ENCODE data around the gene LIFR. TPM values are rescaled to one million over a fixed set of nuclear protein-coding genes. Genes with fewer than 3 reads are reported as not detected.

Gene LIFR
- total RNA-seq, 1 experiment from 2014 or later, result 7.8 TPM

DNA sequence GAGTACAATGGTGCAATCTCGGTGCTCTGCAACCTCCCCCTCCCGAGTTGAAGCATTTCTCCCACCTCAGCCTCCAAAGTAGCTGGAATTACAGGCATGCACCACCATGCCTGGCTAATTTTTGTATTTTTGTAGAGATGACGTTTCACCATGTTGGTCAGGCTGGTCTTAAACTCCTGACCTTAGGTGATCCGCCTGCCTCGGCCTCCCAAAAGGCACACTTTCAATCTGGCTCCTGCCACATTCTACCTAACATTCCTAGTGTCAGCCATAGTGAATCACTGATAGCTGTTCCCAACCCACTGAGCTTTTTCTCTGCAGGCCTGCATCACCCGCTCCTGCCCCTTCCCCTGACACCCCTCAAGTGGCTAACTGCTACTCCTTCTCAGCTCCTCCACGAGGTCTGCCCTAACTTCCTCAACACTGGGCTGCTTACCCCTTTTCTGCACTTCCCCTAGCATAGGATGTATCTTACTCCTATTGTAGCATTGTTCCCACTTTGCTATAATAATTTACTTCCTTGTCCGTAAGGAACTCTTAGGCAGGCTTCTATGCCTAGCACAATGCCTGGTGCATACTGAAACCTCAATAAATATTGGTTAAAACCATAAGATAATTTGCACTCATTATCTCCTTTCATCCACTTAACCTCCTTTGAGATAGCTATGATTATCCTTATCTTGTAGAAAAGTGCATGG, 42.0 kb upstream of the LIFR start:
- no peaks in the 10 kb centered on the region for H3K27me3 ChIP-seq (ENCODE audit: insufficient read depth, low read length)
- Mint-ChIP-seq H3K36me3 (ENCODE audit: insufficient read depth in 1 of 3, low read depth in 3 of 3) (no peaks in the 10 kb centered on the region; a peak in 1 of 7 replicates), H3K4me1 (peaks cover 8 to 19% of the 10 kb centered on the region in 2 experiments), H3K4me3 (no peak overlapping the region), H3K9me3 (no peaks in the 10 kb centered on the region; a peak in 2 of 5 replicates), H3K27me3 (ENCODE audit: low read depth) (no peaks in the 10 kb centered on the region), H3K27ac (no peak overlapping the region)
- H2BK12ac ChIP-seq (ENCODE audit: insufficient read length, low read depth, low read length), result no peak overlapping the region
- H3K18ac ChIP-seq (ENCODE audit: insufficient read length, low read depth, low read length), result no peak overlapping the region
- H4K20me1 ChIP-seq (ENCODE audit: control insufficient read depth, insufficient read depth, insufficient read length), result no peaks in the 10 kb centered on the region
- no peak overlapping the region for H4K5ac ChIP-seq (ENCODE audit: insufficient read length, low read depth, low read length)
- H3T11ph ChIP-seq (ENCODE audit: low read length), result no peak overlapping the region
- H4K91ac ChIP-seq (ENCODE audit: insufficient read length, low read depth, low read length), result no peak overlapping the region
- H3K9ac ChIP-seq (ENCODE audit: extremely low read depth, insufficient read length, low read length), result no peak overlapping the region
- no peaks in the 10 kb centered on the region for H3K9me3 ChIP-seq (ENCODE audit: control insufficient read depth, low read depth, low read length)
- H3K4me1 ChIP-seq (ENCODE audit: insufficient read depth, low read length), result peaks cover 3% of the 10 kb centered on the region; the same call in 1 of the 2 replicates
- no peak overlapping the region for H4K8ac ChIP-seq (replicated peaks; ENCODE audit: insufficient read length, low read depth, low read length)
- H3K56ac ChIP-seq (ENCODE audit: insufficient read length, low read depth, low read length), result no peak overlapping the region
- no peak overlapping the region for H2AFZ ChIP-seq (ENCODE audit: low read length)
- H3K4ac ChIP-seq (ENCODE audit: low read depth, low read length), result no peak overlapping the region
- WGBS (ENCODE audit: extremely low coverage, insufficient read length, low lambda C conversion rate), result no CpG with 5 or more reads among the region's 8 CpGs
- no peaks in the 10 kb centered on the region for H3K79me1 ChIP-seq (ENCODE audit: insufficient read depth, low read depth, low read length, poor library complexity, severe bottlenecking)
- H3K79me2 ChIP-seq (ENCODE audit: insufficient read depth, low read length), result no peaks in the 10 kb centered on the region
- no peak overlapping the region for H3K4me2 ChIP-seq (ENCODE audit: insufficient read depth, insufficient read length, low read length)
- TF ChIP-seq, protein P1, sequence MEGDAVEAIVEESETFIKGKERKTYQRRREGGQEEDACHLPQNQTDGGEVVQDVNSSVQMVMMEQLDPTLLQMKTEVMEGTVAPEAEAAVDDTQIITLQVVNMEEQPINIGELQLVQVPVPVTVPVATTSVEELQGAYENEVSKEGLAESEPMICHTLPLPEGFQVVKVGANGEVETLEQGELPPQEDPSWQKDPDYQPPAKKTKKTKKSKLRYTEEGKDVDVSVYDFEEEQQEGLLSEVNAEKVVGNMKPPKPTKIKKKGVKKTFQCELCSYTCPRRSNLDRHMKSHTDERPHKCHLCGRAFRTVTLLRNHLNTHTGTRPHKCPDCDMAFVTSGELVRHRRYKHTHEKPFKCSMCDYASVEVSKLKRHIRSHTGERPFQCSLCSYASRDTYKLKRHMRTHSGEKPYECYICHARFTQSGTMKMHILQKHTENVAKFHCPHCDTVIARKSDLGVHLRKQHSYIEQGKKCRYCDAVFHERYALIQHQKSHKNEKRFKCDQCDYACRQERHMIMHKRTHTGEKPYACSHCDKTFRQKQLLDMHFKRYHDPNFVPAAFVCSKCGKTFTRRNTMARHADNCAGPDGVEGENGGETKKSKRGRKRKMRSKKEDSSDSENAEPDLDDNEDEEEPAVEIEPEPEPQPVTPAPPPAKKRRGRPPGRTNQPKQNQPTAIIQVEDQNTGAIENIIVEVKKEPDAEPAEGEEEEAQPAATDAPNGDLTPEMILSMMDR (conservative IDR thresholded peaks at IDR 0.05), result no peak
- H3K14ac ChIP-seq (ENCODE audit: insufficient read depth, low read length), result no peak overlapping the region
- no peak for DNase-seq
- no peak overlapping the region for H3K27ac ChIP-seq (ENCODE audit: insufficient read length, low read depth, low read length)
- H2AK5ac ChIP-seq (ENCODE audit: insufficient read length, low read length), result no peak overlapping the region
- no peak overlapping the region for H2BK15ac ChIP-seq (ENCODE audit: low read depth, low read length)
- H2BK120ac ChIP-seq (ENCODE audit: low read depth, low read length, poor library complexity, severe bottlenecking), result no peak overlapping the region
- H2BK20ac ChIP-seq (ENCODE audit: low read depth, low read length, poor library complexity, severe bottlenecking), result no peak overlapping the region
- no peak overlapping the region for H2BK5ac ChIP-seq (ENCODE audit: insufficient read length, low read length)
- H3K23me2 ChIP-seq (ENCODE audit: insufficient read length, low read depth, low read length, poor library complexity, severe bottlenecking), result no peaks in the 10 kb centered on the region
- H3K23ac ChIP-seq (ENCODE audit: insufficient read length, low read depth, low read length), result no peak overlapping the region

All from H9 (cell line).